ENCODE data around the gene HAGHL.
A peak's percentile ranks its signal among the peaks of the same experiment; 100 is the strongest.

HAGHL gene

GRCh38 chr16:726438-727290 lies at the start of gene HAGHL, which contains the start of gene CCDC78:
Gene HAGHL, plus strand, starts transcription at chr16:727106. Its CDS starts 404 bp downstream, at chr16:727510.
Gene CCDC78, minus strand, starts transcription at chr16:726443. Its CDS starts 76 bp downstream, at chr16:726367.
- no peak for DNase-seq (ENCODE audit: low read depth)

- no peak for DNase-seq (ENCODE audit: low read depth)
These were observed 49.4 kb upstream of the HAGHL start for GRCh38 chr16:677316-678190.

- DNase-seq (ENCODE audit: low read depth) = no peak
These were observed 48.6 kb upstream of the HAGHL start for GRCh38 chr16:678209-678857.

- DNase-seq (ENCODE audit: low read depth) = no peak
These were observed 47.8 kb upstream of the HAGHL start for GRCh38 chr16:678858-679813.

GRCh38 chr16:679814-680624 lies 46.9 kb upstream of the HAGHL start, which contains the start of gene STUB1:
Gene STUB1, plus strand, starts transcription at chr16:680410. Its CDS starts 116 bp downstream, at chr16:680526.
- peak; percentile 70 for DNase-seq (ENCODE audit: low read depth)

- no peak for DNase-seq (ENCODE audit: low read depth)
These were observed 46.3 kb upstream of the HAGHL start for GRCh38 chr16:680625-680945.

- no peak for DNase-seq (ENCODE audit: low read depth)
These were observed 45.8 kb upstream of the HAGHL start for GRCh38 chr16:680967-681745.

- DNase-seq (ENCODE audit: low read depth) = no peak
These were observed 45.0 kb upstream of the HAGHL start for GRCh38 chr16:681746-682427.

- no peak for DNase-seq (ENCODE audit: low read depth)
These were observed 44.2 kb upstream of the HAGHL start for GRCh38 chr16:682493-683395.

- no peak for DNase-seq (ENCODE audit: low read depth)
These were observed 43.4 kb upstream of the HAGHL start for GRCh38 chr16:683396-684070.

- DNase-seq (ENCODE audit: low read depth) = peak; percentile 87
These were observed 42.7 kb upstream of the HAGHL start, which contains the start of gene JMJD8 for GRCh38 chr16:684071-684794. Gene JMJD8, minus strand, starts transcription at chr16:684334. Its CDS starts 15 bp downstream, at chr16:684319.

- no peak for DNase-seq (ENCODE audit: low read depth)
These were observed 41.8 kb upstream of the HAGHL start for GRCh38 chr16:684961-685696.

GRCh38 chr16:685967-686366 lies 40.9 kb upstream of the HAGHL start:
- no peak for DNase-seq (ENCODE audit: low read depth)

- DNase-seq (ENCODE audit: low read depth) = no peak
These were observed 40.2 kb upstream of the HAGHL start for GRCh38 chr16:686459-687260.

GRCh38 chr16:687499-687898 lies 39.4 kb upstream of the HAGHL start:
- DNase-seq (ENCODE audit: low read depth) = no peak
